GM19324 (cell line): ENCODE measurements around the gene AGO4.
"Not testable (repeated sequence)": the region's sequence is repeated elsewhere in the genome, so short reads cannot be mapped to it uniquely, and the experiment has no call there.

Source experiments
- ATAC-seq: cut with Tn5 transposase; IDR thresholded peaks from one replicate; pipeline ENCODE4 v1.9.1; 2021; ENCODE audit warnings: mild to moderate bottlenecking, moderate library complexity; ENCODE audit not compliant: unreplicated experiment, low FRiP score

The AGO4 gene

GRCh38 chr1:35888255-35888654, 80.4 kb downstream of the AGO4 start:
- no peak for ATAC-seq

- not testable (repeated sequence) for ATAC-seq
Measured at GRCh38 chr1:35888981-35889380, 81.2 kb downstream of the AGO4 start.

GRCh38 chr1:35893051-35893879, 85.4 kb downstream of the AGO4 start:
- no peak for ATAC-seq

- ATAC-seq: no peak
Measured at GRCh38 chr1:35894183-35894582, 86.4 kb downstream of the AGO4 start.

- no peak for ATAC-seq
Measured at GRCh38 chr1:35894656-35895055, 86.8 kb downstream of the AGO4 start.

- no peak for ATAC-seq
Measured at GRCh38 chr1:35899941-35900340, 92.1 kb downstream of the AGO4 start.

- no peak for ATAC-seq
Measured at GRCh38 chr1:35901235-35901634, 93.4 kb downstream of the AGO4 start.

- no peak for ATAC-seq
Measured at GRCh38 chr1:35902671-35903070, 94.9 kb downstream of the AGO4 start.
